Fibroblast of peridontal ligament (primary cell): ENCODE measurements around the gene MAPKAP1.

Experiments
- DNase-seq: peaks from one replicate; pipeline ENCODE4 v3.0.0-alpha.2; 2010; ENCODE audit errors: extremely low read depth

MAPKAP1 gene

GRCh38 chr9:125486152-125486508 lies 220.9 kb downstream of the MAPKAP1 start:
- DNase-seq, result no peak

- DNase-seq, result no peak
Measured at GRCh38 chr9:125485471-125486151, 221.4 kb downstream of the MAPKAP1 start.

- DNase-seq, result peak; percentile 57
Measured at GRCh38 chr9:125484350-125485282, 222.4 kb downstream of the MAPKAP1 start.

GRCh38 chr9:125483697-125484096 lies 223.3 kb downstream of the MAPKAP1 start:
- no peak for DNase-seq

- DNase-seq, result no peak
Measured at GRCh38 chr9:125479846-125480615, 227.0 kb downstream of the MAPKAP1 start.

- no peak for DNase-seq
Measured at GRCh38 chr9:125477089-125477544, 229.9 kb downstream of the MAPKAP1 start.

GRCh38 chr9:125476645-125477044 lies 230.4 kb downstream of the MAPKAP1 start:
- DNase-seq, result no peak

GRCh38 chr9:125475385-125475784 lies 231.6 kb downstream of the MAPKAP1 start:
- no peak for DNase-seq

GRCh38 chr9:125472926-125473701 lies 233.9 kb downstream of the MAPKAP1 start:
- peak; percentile 66 for DNase-seq

GRCh38 chr9:125472562-125472925 lies 234.5 kb downstream of the MAPKAP1 start:
- peak; percentile 46 for DNase-seq

GRCh38 chr9:125470767-125471580 lies 236.0 kb downstream of the MAPKAP1 start:
- no peak for DNase-seq

GRCh38 chr9:125470189-125470588 lies 236.8 kb downstream of the MAPKAP1 start:
- DNase-seq, result no peak

GRCh38 chr9:125468646-125469045 lies 238.4 kb downstream of the MAPKAP1 start:
- no peak for DNase-seq

- no peak for DNase-seq
Measured at GRCh38 chr9:125467116-125467740, 239.8 kb downstream of the MAPKAP1 start.

GRCh38 chr9:125466411-125466810 lies 240.6 kb downstream of the MAPKAP1 start:
- DNase-seq, result no peak

- no peak for DNase-seq
Measured at GRCh38 chr9:125464591-125465385, 242.2 kb downstream of the MAPKAP1 start.

GRCh38 chr9:125463926-125464325 lies 243.1 kb downstream of the MAPKAP1 start:
- DNase-seq, result no peak

- DNase-seq, result no peak
Measured at GRCh38 chr9:125462861-125463291, 244.1 kb downstream of the MAPKAP1 start.

- no peak for DNase-seq
Measured at GRCh38 chr9:125461636-125462190, 245.3 kb downstream of the MAPKAP1 start.
